Colonic mucosa (tissue), 4 donors: Measurements from ENCODE around the gene COQ9. TPM values are rescaled to one million over a fixed set of nuclear protein-coding genes. Genes with fewer than 3 reads are reported as not detected.

Source experiments
- DNase-seq: peaks from one replicate; pipeline ENCODE4 v3.0.0-alpha.2; 2020
- H3K27ac ChIP-seq: fragments of 200-600 bp; one replicate; pipeline ENCODE4 v1.8.0; 2021
- H3K27me3 ChIP-seq: fragments of 200-600 bp; one replicate; pipeline ENCODE4 v1.8.0; 2021
- H3K36me3 ChIP-seq: fragments of 200-600 bp; one replicate; pipeline ENCODE4 v1.8.0; 2021
- H3K4me1 ChIP-seq: fragments of 200-600 bp; one replicate; pipeline ENCODE4 v1.8.0; 2021; ENCODE audit warnings: mild to moderate bottlenecking
- H3K4me3 ChIP-seq: fragments of 200-600 bp; one replicate; pipeline ENCODE4 v1.8.0; 2021
- H3K9ac ChIP-seq, 2 donors: one replicate each; pipeline ENCODE4 v1.7.0; 2013; ENCODE audit warnings: control low read depth in 2 of 2, low read depth in 2 of 2, low read length in 2 of 2
- H3K9me3 ChIP-seq: fragments of 200-600 bp; one replicate; pipeline ENCODE4 v1.8.0; 2021
- CTCF ChIP-seq: fragments of 200-600 bp; IDR thresholded peaks from one replicate; pipeline ENCODE4 v1.8.0; 2022; ENCODE audit warnings: antibody characterized with exemption, mild to moderate bottlenecking
- intact Hi-C: fragments of 100-400 bp; cut with DNase I; formaldehyde crosslinking; loops from one replicate; pipeline ENCODE4 v1.14.1; 2022
- total RNA-seq, 2 donors: library from RNA; stranded (reverse); fragmentation: NEBNext Ultra II Directional in 1 of 2; extraction: Animal tissue kit (Norgen Biotek cat#: 25700) in 1 of 2; gene quantifications; one replicate each; pipeline ENCODE4 v1.2.1, GENCODE V29; 2021
- donor health status: healthy.
- donor health status: DM: no; HTN: no; CAD: no.
- donor health status: DM: no; HTN: no; CAD: no.

COQ9 gene
- total RNA-seq, 2 donors from 2014 or later: 104 to 125 TPM

- Histone ChIP-seq H3K9ac (no peak overlapping the region), H3K4me3 (no peak overlapping the region), H3K4me1 (no peaks in the 10 kb centered on the region), H3K27me3 (no peaks in the 10 kb centered on the region), H3K36me3 (peaks cover 12% of the 10 kb centered on the region), H3K27ac (no peak overlapping the region), H3K9me3 (no peaks in the 10 kb centered on the region)
- intact Hi-C loops: no loop called here
- no peak for TF ChIP-seq CTCF
- DNase-seq: no peak
Measured at GRCh38 chr16:57452021-57452420, 4.7 kb downstream of the COQ9 start.

- Histone ChIP-seq H3K27ac (peak within 1 kb of the TSS; percentile 60), H3K36me3 (peaks cover 15% of the 10 kb centered on the region), H3K9me3 (no peaks in the 10 kb centered on the region), H3K27me3 (no peaks in the 10 kb centered on the region), H3K4me1 (no peaks in the 10 kb centered on the region), H3K9ac (peak within 1 kb of the TSS; percentile 79 to 96), H3K4me3 (peak within 1 kb of the TSS; percentile 100)
- DNase-seq: peak; percentile 89
- intact Hi-C loops: no loop called here
- peak; percentile 93 for TF ChIP-seq CTCF
Measured at GRCh38 chr16:57462209-57462977, 15.1 kb downstream of the COQ9 start, which contains the start of gene POLR2C. TSS of gene POLR2C (plus strand) at chr16:57462679. CDS start at chr16:57462725, 46 bp downstream.

GRCh38 chr16:57462978-57463362 is 15.7 kb downstream of the COQ9 start:
- TF ChIP-seq CTCF: no peak
- no peaks in the 10 kb centered on the region for H3K4me1 ChIP-seq
- no peaks in the 10 kb centered on the region for H3K27me3 ChIP-seq
- peak overlapping the region; percentile 60 for H3K27ac ChIP-seq
- peak overlapping the region; percentile 79 to 96 for H3K9ac ChIP-seq
- DNase-seq: no peak
- H3K36me3 ChIP-seq: peaks cover 15% of the 10 kb centered on the region
- peak overlapping the region; percentile 100 for H3K4me3 ChIP-seq
- H3K9me3 ChIP-seq: no peaks in the 10 kb centered on the region
- intact Hi-C loops: no loop called here

GRCh38 chr16:57464523-57464922 is 17.2 kb downstream of the COQ9 start:
- Histone ChIP-seq H3K4me1 (no peaks in the 10 kb centered on the region), H3K36me3 (peaks cover 21% of the 10 kb centered on the region)
- intact Hi-C loops: no loop called here

GRCh38 chr16:57468346-57468745 is 21.1 kb downstream of the COQ9 start:
- DNase-seq: no peak
- no peak for TF ChIP-seq CTCF
- Histone ChIP-seq H3K9me3 (no peaks in the 10 kb centered on the region), H3K27ac (no peak overlapping the region), H3K27me3 (no peaks in the 10 kb centered on the region), H3K9ac (no peak overlapping the region), H3K4me3 (no peak overlapping the region), H3K4me1 (peaks cover 11% of the 10 kb centered on the region), H3K36me3 (peaks cover 17% of the 10 kb centered on the region)
- intact Hi-C loops: loop anchor here (5.0 kb wide), 1 partner anchor 49 kb away; no protein-coding TSS in a partner anchor

More at GRCh38 chr16:57464523-57464922, 17.2 kb downstream of the COQ9 start:
- DNase-seq: no peak
- no peak for TF ChIP-seq CTCF
- Histone ChIP-seq H3K9ac (no peak overlapping the region), H3K9me3 (no peaks in the 10 kb centered on the region), H3K4me3 (no peak overlapping the region), H3K27me3 (no peaks in the 10 kb centered on the region), H3K27ac (no peak overlapping the region)
